Rectal smooth muscle tissue (tissue), 1 donor: ENCODE data around the gene LRMDA.
"Not testable (repeated sequence)": the region's sequence is repeated elsewhere in the genome, so short reads cannot be mapped to it uniquely, and the experiment has no call there.

ENCODE experiments used
- H3K27ac ChIP-seq: one replicate; pipeline ENCODE4 v1.7.0; 2013; ENCODE audit warnings: low read depth, low read length, inconsistent platforms
- H3K27me3 ChIP-seq: one replicate; pipeline ENCODE4 v1.7.0; 2013; ENCODE audit warnings: low read length; ENCODE audit not compliant: control insufficient read depth, insufficient read depth
- H3K36me3 ChIP-seq: one replicate; pipeline ENCODE4 v1.7.0; 2013; ENCODE audit warnings: low read length; ENCODE audit not compliant: control insufficient read depth, insufficient read depth
- H3K4me1 ChIP-seq: one replicate; pipeline ENCODE4 v1.7.0; 2013; ENCODE audit warnings: low read length; ENCODE audit not compliant: control insufficient read depth, insufficient read depth
- H3K4me3 ChIP-seq: one replicate; pipeline ENCODE4 v1.7.0; 2013; ENCODE audit warnings: low read length
- H3K9ac ChIP-seq: one replicate; pipeline ENCODE4 v1.7.0; 2013; ENCODE audit warnings: low read length

The LRMDA gene

DNA sequence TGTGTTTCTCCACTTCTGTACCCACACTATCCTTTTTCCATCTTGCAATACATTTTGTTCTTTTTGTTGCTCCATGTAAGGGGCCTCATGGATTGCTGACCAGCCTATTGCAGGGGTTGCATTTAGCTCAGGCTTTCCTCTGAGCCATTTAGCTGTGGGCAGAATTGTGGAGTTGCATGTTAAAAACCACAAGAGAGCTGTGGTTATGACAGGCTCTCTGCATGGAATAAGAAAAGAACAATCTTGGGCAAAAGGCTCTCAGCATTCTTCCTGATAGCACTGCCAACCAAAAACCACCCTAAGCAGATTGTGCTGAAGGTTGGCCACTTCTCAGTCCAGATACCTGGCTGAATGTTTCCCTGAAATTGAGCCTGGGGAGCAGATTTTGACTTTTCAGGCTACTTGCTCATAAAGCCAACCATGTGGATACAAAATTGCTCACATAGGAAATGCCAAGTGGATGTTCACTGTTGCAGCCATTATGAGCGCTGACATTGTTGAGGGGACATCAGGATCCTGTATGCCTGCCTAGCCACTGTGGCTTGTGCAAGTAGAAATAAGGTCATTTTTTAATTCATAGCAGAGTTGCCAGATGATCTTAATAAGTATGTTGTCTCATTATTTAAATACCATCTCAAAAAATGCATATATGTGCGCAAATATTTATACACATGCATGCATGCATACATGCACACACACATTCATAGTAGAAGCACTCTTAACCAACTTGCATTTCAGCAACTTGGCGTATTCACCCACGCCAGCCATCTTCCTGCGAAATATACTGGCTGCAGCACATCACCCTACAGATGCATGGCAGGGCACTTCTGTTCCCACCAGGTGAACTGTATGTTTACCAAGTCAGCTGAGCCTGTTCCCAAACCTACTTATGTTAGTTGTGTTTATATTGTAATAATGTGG lies 695.4 kb downstream of the LRMDA start:
- no peak overlapping the region for H3K4me3 ChIP-seq
- no peak overlapping the region for H3K9ac ChIP-seq
- no peaks in the 10 kb centered on the region for H3K27me3 ChIP-seq
- no peak overlapping the region for H3K27ac ChIP-seq
- H3K36me3 ChIP-seq, result no peaks in the 10 kb centered on the region
- no peaks in the 10 kb centered on the region for H3K4me1 ChIP-seq

DNA sequence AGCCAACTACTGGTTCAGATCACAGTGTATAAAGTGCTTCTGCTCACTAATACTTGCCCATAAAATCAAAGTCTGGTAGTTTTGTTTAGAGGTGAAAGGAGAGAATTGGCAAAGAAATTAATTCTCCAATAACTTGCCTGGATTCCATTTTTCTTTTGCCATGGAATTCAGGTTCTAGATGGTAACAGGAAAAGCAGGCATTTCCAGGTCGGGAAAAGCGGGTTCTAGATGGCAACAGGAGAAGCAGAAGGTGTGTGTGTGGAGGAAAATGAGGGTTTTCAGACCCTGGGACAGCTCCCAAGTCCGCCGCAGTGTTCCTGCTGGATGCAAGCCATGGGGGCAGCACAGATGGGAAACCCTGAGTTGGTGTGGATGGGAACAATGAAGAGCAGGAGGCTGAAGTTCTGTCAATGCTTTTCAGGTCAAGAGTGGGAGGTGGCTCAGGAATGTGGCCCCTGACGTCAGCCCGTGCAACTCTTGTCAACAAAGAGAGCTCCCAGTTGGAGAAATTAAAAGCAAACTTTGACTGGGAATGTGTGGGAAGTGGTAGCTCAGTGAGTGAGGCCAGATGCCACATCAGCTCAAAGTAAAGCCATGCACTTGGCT lies 696.7 kb downstream of the LRMDA start:
- Histone ChIP-seq H3K36me3 (no peaks in the 10 kb centered on the region), H3K4me3 (no peak overlapping the region), H3K9ac (no peak overlapping the region), H3K27me3 (no peaks in the 10 kb centered on the region), H3K4me1 (no peaks in the 10 kb centered on the region), H3K27ac (no peak overlapping the region)

DNA sequence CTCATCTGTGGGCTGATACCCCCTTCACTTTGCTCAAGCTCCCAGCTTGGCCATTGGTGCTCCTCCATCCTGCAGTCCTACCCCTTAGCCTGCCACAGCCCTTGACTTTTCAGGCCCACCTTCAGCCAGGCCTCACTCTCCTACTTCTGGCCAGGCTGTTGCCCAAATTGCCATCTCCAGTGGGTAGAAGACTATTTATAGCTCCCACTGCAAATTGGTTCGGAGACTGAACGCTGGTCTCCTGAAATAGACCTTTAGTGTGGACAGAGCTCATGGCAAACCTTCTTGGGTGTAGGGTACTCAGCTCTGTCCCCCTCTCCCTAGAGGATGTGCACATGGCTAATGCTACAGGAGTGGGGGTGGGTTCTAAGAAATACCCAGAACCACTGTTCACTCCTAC lies 697.8 kb downstream of the LRMDA start:
- Histone ChIP-seq H3K27ac (no peak overlapping the region), H3K4me1 (no peaks in the 10 kb centered on the region), H3K27me3 (no peaks in the 10 kb centered on the region), H3K36me3 (no peaks in the 10 kb centered on the region), H3K9ac (no peak overlapping the region), H3K4me3 (no peak overlapping the region)

DNA sequence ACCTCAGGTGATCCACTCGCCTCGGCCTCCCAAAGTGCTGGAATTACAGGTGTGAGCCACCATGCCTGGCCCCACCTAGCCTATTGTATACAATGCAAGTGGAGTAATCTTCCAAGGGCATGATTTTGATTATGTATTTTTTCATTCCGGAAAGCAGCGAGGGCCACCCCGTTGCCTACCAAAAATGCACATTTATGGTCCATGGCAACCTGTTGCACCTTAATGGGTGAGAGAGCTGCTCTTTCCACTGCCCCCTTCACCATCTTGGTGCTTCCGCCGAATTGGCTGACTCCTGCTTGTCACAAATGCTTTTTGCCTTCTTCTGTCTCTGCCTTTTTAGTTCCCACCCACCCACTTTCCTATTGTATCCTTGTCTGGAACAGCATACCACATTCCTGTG lies 699.5 kb downstream of the LRMDA start:
- no peaks in the 10 kb centered on the region for H3K27me3 ChIP-seq
- H3K9ac ChIP-seq, result no peak overlapping the region
- H3K27ac ChIP-seq, result no peak overlapping the region

DNA sequence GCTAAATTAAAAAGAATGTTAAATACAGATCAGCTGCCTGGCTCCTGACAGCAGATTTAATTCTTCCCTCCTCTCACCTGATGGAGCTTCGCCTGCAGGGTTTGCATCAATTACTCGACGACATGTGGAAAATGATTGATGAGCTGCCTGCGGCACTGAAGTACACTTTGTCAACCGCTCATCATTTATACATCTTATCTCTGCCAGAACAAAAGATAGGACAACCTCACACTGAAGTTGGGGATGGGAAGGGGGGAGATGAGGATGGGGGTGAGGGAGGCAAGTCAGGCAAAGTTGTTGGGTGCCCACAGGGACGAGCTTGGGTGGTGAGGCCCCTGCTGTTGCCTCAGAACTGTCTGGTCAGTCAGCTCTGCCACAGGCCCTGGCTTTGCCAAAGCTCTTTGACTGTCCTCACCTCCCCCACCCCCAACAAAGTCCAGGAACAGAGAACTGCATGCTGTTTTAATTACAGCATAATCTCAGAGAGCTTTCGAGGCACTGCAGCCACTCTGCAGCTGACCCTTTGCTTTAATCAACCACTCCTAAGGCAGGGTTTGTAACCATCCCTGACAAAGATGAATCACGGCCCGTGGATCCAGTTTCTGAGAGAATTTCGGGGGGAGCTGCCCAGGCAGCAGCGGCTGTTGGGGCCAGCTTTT lies 702.3 kb downstream of the LRMDA start:
- no peaks in the 10 kb centered on the region for H3K4me1 ChIP-seq
- no peaks in the 10 kb centered on the region for H3K36me3 ChIP-seq
- no peak overlapping the region for H3K27ac ChIP-seq
- no peaks in the 10 kb centered on the region for H3K27me3 ChIP-seq
- H3K9ac ChIP-seq, result no peak overlapping the region
- no peak overlapping the region for H3K4me3 ChIP-seq

More for the DNA sequence above, 699.5 kb downstream of the LRMDA start:
- Histone ChIP-seq H3K4me3 (no peak overlapping the region), H3K36me3 (no peaks in the 10 kb centered on the region), H3K4me1 (no peaks in the 10 kb centered on the region)

DNA sequence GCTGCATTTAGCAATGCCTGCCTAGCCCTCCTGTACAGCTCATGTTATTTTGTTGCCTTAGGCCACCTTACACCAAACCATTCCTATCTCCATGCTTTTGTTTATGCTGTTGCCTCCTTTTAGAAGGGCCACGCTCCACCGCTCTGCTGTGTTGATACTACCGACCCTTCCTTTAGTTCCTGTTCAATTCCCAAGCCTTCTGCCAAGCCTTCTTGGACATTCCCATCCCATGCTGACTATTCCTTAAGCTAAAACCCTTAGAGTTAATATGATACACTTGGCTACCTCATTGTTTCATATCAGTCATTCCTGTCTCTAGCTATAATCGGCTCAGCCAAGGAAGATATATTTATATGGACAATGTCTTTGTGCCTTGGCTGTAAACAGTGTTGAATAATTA lies 705.5 kb downstream of the LRMDA start:
- H3K27me3 ChIP-seq, result no peaks in the 10 kb centered on the region
- H3K36me3 ChIP-seq, result no peaks in the 10 kb centered on the region
- no peak overlapping the region for H3K9ac ChIP-seq
- no peak overlapping the region for H3K27ac ChIP-seq
- no peaks in the 10 kb centered on the region for H3K4me1 ChIP-seq
- no peak overlapping the region for H3K4me3 ChIP-seq

DNA sequence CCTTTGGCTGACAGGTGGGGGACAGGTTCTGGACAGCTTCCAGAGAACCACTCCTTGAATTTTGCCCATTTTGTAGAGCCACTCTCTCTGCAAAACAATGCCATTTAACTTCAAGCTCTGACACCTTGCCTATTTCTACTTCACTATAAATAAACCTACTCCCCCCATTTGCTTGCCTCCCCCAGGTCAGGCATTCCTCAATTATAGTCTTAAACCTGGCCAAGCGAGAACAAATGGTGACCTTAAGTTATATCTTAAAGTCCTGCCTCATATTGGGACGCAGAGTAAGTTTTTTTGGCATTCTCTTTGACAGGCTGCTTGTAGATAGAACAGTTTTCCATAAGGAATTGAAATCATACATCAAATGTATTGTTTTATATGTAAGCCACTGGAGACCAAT lies 706.9 kb downstream of the LRMDA start:
- Histone ChIP-seq H3K4me1 (no peaks in the 10 kb centered on the region), H3K36me3 (no peaks in the 10 kb centered on the region), H3K27ac (no peak overlapping the region), H3K9ac (no peak overlapping the region), H3K27me3 (no peaks in the 10 kb centered on the region), H3K4me3 (no peak overlapping the region)

DNA sequence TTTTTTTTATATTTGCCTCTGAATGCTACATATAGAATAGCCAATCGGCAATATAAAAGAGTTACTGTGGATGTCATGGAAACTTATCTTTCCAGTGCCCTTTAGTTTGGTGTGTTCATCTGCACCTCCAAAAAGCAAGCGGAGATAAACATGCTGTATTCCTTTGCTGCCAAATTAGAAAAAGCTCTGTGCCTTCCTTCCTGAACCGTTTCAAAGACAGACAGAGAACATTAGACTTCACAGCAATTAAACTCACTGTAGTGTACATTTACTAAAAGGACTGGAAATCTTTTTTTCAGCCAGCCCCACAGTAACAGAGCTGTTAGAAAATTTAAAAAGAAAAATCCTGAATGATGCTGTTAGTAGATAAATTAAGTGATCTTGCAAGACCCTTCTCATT lies 707.5 kb downstream of the LRMDA start:
- Histone ChIP-seq H3K27me3 (no peaks in the 10 kb centered on the region), H3K4me3 (no peak overlapping the region)

DNA sequence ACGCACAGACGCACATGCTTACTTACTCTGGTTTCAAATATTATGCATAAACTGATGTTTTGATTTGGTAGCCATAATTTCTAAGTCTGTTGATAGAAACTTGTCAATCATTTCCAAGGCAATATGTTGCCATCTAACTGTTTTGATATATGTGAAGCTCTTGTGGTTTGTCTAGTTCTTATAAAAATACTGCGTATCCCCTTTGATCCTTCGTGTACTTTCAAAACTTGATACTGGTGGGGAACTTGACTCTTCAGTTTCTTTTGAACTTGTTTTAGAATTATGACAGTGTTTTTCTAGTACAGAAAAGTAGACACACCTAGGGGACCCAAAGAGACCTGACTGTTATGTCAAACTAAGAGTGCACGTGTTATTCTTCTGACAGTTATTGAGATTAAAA lies 708.0 kb downstream of the LRMDA start:
- Histone ChIP-seq H3K27ac (no peak overlapping the region), H3K4me1 (no peaks in the 10 kb centered on the region), H3K9ac (no peak overlapping the region), H3K27me3 (no peaks in the 10 kb centered on the region), H3K36me3 (no peaks in the 10 kb centered on the region), H3K4me3 (no peak overlapping the region)

More for the DNA sequence above, 707.5 kb downstream of the LRMDA start:
- Histone ChIP-seq H3K9ac (no peak overlapping the region), H3K27ac (no peak overlapping the region), H3K4me1 (no peaks in the 10 kb centered on the region), H3K36me3 (no peaks in the 10 kb centered on the region)

DNA sequence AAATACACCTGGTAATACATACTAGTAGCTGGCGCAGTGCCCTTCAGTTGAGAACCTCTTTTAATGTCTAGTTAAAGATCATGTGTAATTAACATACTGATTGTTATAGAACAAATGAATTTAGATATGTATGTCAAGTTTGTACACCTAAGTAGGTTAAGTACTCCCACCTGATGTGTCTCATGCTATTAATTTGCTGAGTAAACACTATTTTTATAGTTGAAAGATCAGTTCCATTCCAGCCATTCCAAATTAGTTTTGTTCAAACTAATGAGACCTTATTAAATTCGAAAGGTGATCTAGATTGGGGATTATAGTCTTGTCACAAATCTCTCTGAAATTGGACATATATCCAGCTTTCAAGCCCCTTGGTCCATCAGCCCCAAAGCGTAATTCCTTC lies 710.0 kb downstream of the LRMDA start:
- no peak overlapping the region for H3K9ac ChIP-seq
- no peaks in the 10 kb centered on the region for H3K36me3 ChIP-seq
- H3K27ac ChIP-seq, result no peak overlapping the region
- no peaks in the 10 kb centered on the region for H3K4me1 ChIP-seq
- H3K27me3 ChIP-seq, result no peaks in the 10 kb centered on the region
- H3K4me3 ChIP-seq, result no peak overlapping the region

DNA sequence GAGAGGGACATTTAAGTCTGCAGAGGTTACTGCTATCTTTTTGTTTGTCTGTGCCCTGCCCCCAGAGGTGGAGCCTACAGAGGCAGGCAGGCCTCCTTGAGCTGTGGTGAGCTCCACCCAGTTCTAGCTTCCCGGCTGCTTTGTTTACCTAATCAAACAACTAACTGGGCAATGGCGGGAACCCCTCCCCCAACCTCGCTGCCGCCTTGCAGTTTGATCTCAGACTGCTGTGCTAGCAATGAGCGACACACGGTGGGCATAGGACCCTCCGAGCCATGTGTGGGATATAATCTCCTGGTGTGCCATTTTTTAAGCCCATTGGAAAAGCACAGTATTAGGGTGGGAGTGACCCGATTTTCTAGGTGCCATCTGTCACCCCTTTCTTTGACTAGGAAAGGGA lies 716.8 kb downstream of the LRMDA start:
- H3K4me1 ChIP-seq, result peaks cover 19% of the 10 kb centered on the region

DNA sequence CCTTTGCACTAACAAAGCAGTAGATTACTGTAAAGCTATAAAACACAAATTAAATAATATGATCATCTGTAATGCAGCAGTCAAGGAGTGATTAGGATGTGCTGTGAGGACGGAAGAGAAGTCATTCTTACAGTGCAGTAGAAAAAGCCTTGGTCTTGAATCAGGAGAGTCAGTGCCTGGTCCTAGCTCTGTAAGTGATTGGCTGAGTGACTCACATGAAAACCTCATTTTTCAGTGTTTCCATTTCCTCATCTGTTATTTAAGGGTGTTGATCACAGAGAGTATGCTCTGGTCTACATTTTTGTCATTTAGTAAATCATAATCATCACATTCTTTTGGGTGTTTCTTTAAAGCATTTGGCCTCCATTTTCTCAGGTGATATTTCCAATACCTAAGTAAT lies 717.8 kb downstream of the LRMDA start:
- H3K4me1 ChIP-seq, result peaks cover 19% of the 10 kb centered on the region
- no peak overlapping the region for H3K9ac ChIP-seq
- H3K36me3 ChIP-seq, result no peaks in the 10 kb centered on the region
- no peak overlapping the region for H3K27ac ChIP-seq
- no peak overlapping the region for H3K4me3 ChIP-seq
- no peaks in the 10 kb centered on the region for H3K27me3 ChIP-seq

More for the DNA sequence above, 716.8 kb downstream of the LRMDA start:
- not testable (repeated sequence) for H3K27ac ChIP-seq, H3K36me3 ChIP-seq, H3K9ac ChIP-seq, H3K27me3 ChIP-seq, H3K4me3 ChIP-seq
